Mesenchymal stem cell (in vitro differentiated cells and primary cell): Measurements from ENCODE around the gene TMC4.

Experiments
- DNase-seq: peaks from one replicate; pipeline ENCODE4 v3.0.0-alpha.2; 2013
- H2AFZ ChIP-seq: one replicate; pipeline ENCODE4 v1.6.1; 2013; ENCODE audit warnings: low read depth, mild to moderate bottlenecking, control low read depth, inconsistent platforms, low read length, moderate library complexity
- H2AK5ac ChIP-seq: 2 replicates; pipeline ENCODE4 v1.6.1; 2013; ENCODE audit warnings: low read length, moderate library complexity, mild to moderate bottlenecking, inconsistent platforms; ENCODE audit not compliant: severe bottlenecking
- H2BK120ac ChIP-seq: one replicate; pipeline ENCODE4 v1.6.1; 2013; ENCODE audit warnings: low read depth, mild to moderate bottlenecking, inconsistent platforms, low read length, moderate library complexity
- H2BK12ac ChIP-seq, 2 experiments: one replicate each; pipeline ENCODE4 v1.6.1; 2013; ENCODE audit warnings: inconsistent platforms in 2 of 2, low read length in 2 of 2, mild to moderate bottlenecking in 2 of 2, moderate library complexity in 2 of 2, control low read depth in 1 of 2
- H2BK15ac ChIP-seq: one replicate; pipeline ENCODE4 v1.6.1; 2013; ENCODE audit warnings: mild to moderate bottlenecking, low read depth, inconsistent platforms; ENCODE audit not compliant: poor library complexity, severe bottlenecking
- H2BK5ac ChIP-seq: 2 replicates; pipeline ENCODE4 v1.6.1; 2013; ENCODE audit warnings: low read depth, mild to moderate bottlenecking, low read length, control low read depth, inconsistent platforms; ENCODE audit not compliant: poor library complexity, severe bottlenecking
- H3K14ac ChIP-seq, 2 experiments: one replicate each; pipeline ENCODE4 v1.6.1; 2013; ENCODE audit warnings: inconsistent platforms in 2 of 2, low read length in 2 of 2, control low read depth in 1 of 2, mild to moderate bottlenecking in 1 of 2, moderate library complexity in 1 of 2
- H3K18ac ChIP-seq, 2 experiments: one replicate each; pipeline ENCODE4 v1.6.1; 2013; ENCODE audit warnings: inconsistent platforms in 2 of 2, low read length in 2 of 2, control low read depth in 1 of 2, low read depth in 1 of 2, mild to moderate bottlenecking in 1 of 2
- H3K23ac ChIP-seq, 2 experiments: one replicate each; pipeline ENCODE4 v1.6.1; 2013; ENCODE audit warnings: inconsistent platforms in 2 of 2, low read length in 2 of 2, mild to moderate bottlenecking in 2 of 2, moderate library complexity in 2 of 2, control low read depth in 1 of 2
- H3K27ac ChIP-seq: 2 replicates; pipeline ENCODE4 v1.5.1; 2013; ENCODE audit warnings: mild to moderate bottlenecking, moderate library complexity, low read length, control low read depth, inconsistent platforms; ENCODE audit not compliant: poor library complexity, severe bottlenecking
- H3K27me3 ChIP-seq, 2 experiments: 2 replicates each; pipeline versions ENCODE4 v1.6.1 to v1.7.0; 2013; ENCODE audit warnings: low read length in 2 of 2, mild to moderate bottlenecking in 2 of 2, moderate library complexity in 2 of 2, control low read depth in 1 of 2, inconsistent platforms in 1 of 2; ENCODE audit not compliant: control insufficient read depth in 1 of 2, insufficient read depth in 1 of 2
- H3K36me3 ChIP-seq, 2 experiments: 2 replicates each; pipeline versions ENCODE4 v1.6.1 to v1.7.0; 2013; ENCODE audit warnings: low read length in 2 of 2, control low read depth in 1 of 2, inconsistent platforms in 1 of 2, low read depth in 1 of 2, mild to moderate bottlenecking in 1 of 2; ENCODE audit not compliant: insufficient read depth in 2 of 2, control insufficient read depth in 1 of 2
- H3K4ac ChIP-seq, 2 experiments: one replicate each; pipeline ENCODE4 v1.6.1; 2013; ENCODE audit warnings: inconsistent platforms in 2 of 2, low read length in 2 of 2, mild to moderate bottlenecking in 2 of 2, moderate library complexity in 2 of 2, control low read depth in 1 of 2, low read depth in 1 of 2
- H3K4me1 ChIP-seq: 2 replicates; pipeline ENCODE4 v1.6.1; 2013; ENCODE audit warnings: low read depth, low read length, control low read depth; ENCODE audit not compliant: control insufficient read depth, insufficient read depth
- H3K4me2 ChIP-seq: 2 replicates; pipeline ENCODE4 v1.6.1; 2013; ENCODE audit warnings: low read length, mild to moderate bottlenecking, inconsistent platforms; ENCODE audit not compliant: poor library complexity, severe bottlenecking
- H3K4me3 ChIP-seq, 2 experiments: 2 replicates each; pipeline versions ENCODE4 v1.5.1 to v1.7.0; 2013; ENCODE audit warnings: low read length in 2 of 2, mild to moderate bottlenecking in 2 of 2, control low read depth in 1 of 2, low read depth in 1 of 2; ENCODE audit not compliant: insufficient read depth in 1 of 2
- H3K79me1 ChIP-seq: replicated peaks from 2 replicates; pipeline ENCODE4 v1.6.1; 2013; ENCODE audit warnings: mild to moderate bottlenecking, control low read depth, low read length, inconsistent platforms; ENCODE audit not compliant: poor library complexity, severe bottlenecking
- H3K9ac ChIP-seq: 2 replicates; pipeline ENCODE4 v1.7.0; 2013; ENCODE audit warnings: mild to moderate bottlenecking, low read length, moderate library complexity
- H3K9me3 ChIP-seq: 2 replicates; pipeline ENCODE4 v1.7.0; 2013; ENCODE audit warnings: mild to moderate bottlenecking, low read length; ENCODE audit not compliant: control insufficient read depth
- H4K8ac ChIP-seq: one replicate; pipeline ENCODE4 v1.6.1; 2013; ENCODE audit warnings: inconsistent platforms, mild to moderate bottlenecking, low read length, moderate library complexity
- H4K91ac ChIP-seq: one replicate; pipeline ENCODE4 v1.6.1; 2013; ENCODE audit warnings: mild to moderate bottlenecking, low read length, inconsistent platforms
- WGBS: methylation state at CpG from one replicate; pipeline ENCODE4 v1.1.7; 2013; ENCODE audit warnings: mixed read lengths; 5-methylcytosine and 5-hydroxymethylcytosine counted together

The TMC4 gene

GRCh38 chr19:54168174-54168917, 4.6 kb downstream of the TMC4 start:
- H3K9me3 ChIP-seq, result no peaks in the 10 kb centered on the region
- H3K27me3 ChIP-seq, result peaks cover 0 to 15% of the 10 kb centered on the region in 2 experiments
- no peak overlapping the region for H2BK5ac ChIP-seq
- no peak overlapping the region for H2AFZ ChIP-seq
- H3K79me1 ChIP-seq, result no peaks in the 10 kb centered on the region
- H4K8ac ChIP-seq, result peak overlapping the region; percentile 7
- H3K18ac ChIP-seq, result no peak overlapping the region
- no peak overlapping the region for H2BK12ac ChIP-seq
- H2AK5ac ChIP-seq, result no peak overlapping the region
- H3K9ac ChIP-seq, result no peak overlapping the region
- H3K14ac ChIP-seq, result peak overlapping the region in 1 of 2 experiments; percentile 77
- H2BK120ac ChIP-seq, result no peak overlapping the region
- 38% methylated on average over 23 of the region's 25 CpGs for WGBS
- no peak overlapping the region for H3K27ac ChIP-seq
- H2BK15ac ChIP-seq, result no peak overlapping the region
- peak overlapping the region in 1 of 2 experiments; percentile 19 for H3K4ac ChIP-seq
- DNase-seq, result peak; percentile 84
- H3K23ac ChIP-seq, result peak overlapping the region in 1 of 2 experiments; percentile 97
- H3K4me1 ChIP-seq, result peaks cover 20% of the 10 kb centered on the region
- no peaks in the 10 kb centered on the region for H3K36me3 ChIP-seq
- peak overlapping the region; percentile 10 for H3K4me2 ChIP-seq
- no peak overlapping the region for H4K91ac ChIP-seq
- H3K4me3 ChIP-seq, result no peak overlapping the region

GRCh38 chr19:54165222-54165621, 7.7 kb downstream of the TMC4 start:
- Histone ChIP-seq H3K18ac (no peak overlapping the region), H2BK5ac (no peak overlapping the region), H2BK120ac (no peak overlapping the region), H3K4ac (no peak overlapping the region), H3K4me3 (no peak overlapping the region), H2AFZ (no peak overlapping the region), H3K36me3 (no peaks in the 10 kb centered on the region), H3K79me1 (peaks cover 10% of the 10 kb centered on the region), H2AK5ac (no peak overlapping the region), H3K27ac (no peak overlapping the region), H3K27me3 (peaks cover 0 to 15% of the 10 kb centered on the region in 2 experiments), H4K8ac (no peak overlapping the region), H3K14ac (no peak overlapping the region), H3K9ac (no peak overlapping the region), H2BK15ac (no peak overlapping the region), H2BK12ac (no peak overlapping the region), H3K23ac (no peak overlapping the region), H4K91ac (no peak overlapping the region), H3K4me2 (no peak overlapping the region), H3K4me1 (peaks cover 19% of the 10 kb centered on the region), H3K9me3 (no peaks in the 10 kb centered on the region)
- WGBS, result 92% methylated on average over 25 of the region's 25 CpGs
- DNase-seq, result no peak

- H3K4ac ChIP-seq, result no peak overlapping the region
- H3K14ac ChIP-seq, result no peak overlapping the region
- H2BK12ac ChIP-seq, result no peak overlapping the region
- H3K4me2 ChIP-seq, result no peak overlapping the region
- no peaks in the 10 kb centered on the region for H3K9me3 ChIP-seq
- peak overlapping the region; percentile 44 for H4K91ac ChIP-seq
- peak overlapping the region in 1 of 2 experiments; percentile 56 for H3K18ac ChIP-seq
- H3K79me1 ChIP-seq, result peaks cover 10% of the 10 kb centered on the region
- peak; percentile 54 for DNase-seq
- no peak overlapping the region for H2BK120ac ChIP-seq
- no peak overlapping the region for H2BK15ac ChIP-seq
- no peak overlapping the region for H2AK5ac ChIP-seq
- H3K4me3 ChIP-seq, result peak overlapping the region in 1 of 2 experiments; percentile 53
- H4K8ac ChIP-seq, result no peak overlapping the region
- peaks cover 20% of the 10 kb centered on the region for H3K4me1 ChIP-seq
- H2AFZ ChIP-seq, result no peak overlapping the region
- H3K27me3 ChIP-seq, result peaks cover 0 to 15% of the 10 kb centered on the region in 2 experiments
- no peaks in the 10 kb centered on the region for H3K36me3 ChIP-seq
- no peak overlapping the region for H3K9ac ChIP-seq
- no peak overlapping the region for H3K23ac ChIP-seq
- H3K27ac ChIP-seq, result no peak overlapping the region
- 13% methylated on average over 35 of the region's 37 CpGs for WGBS
- no peak overlapping the region for H2BK5ac ChIP-seq
Observed at GRCh38 chr19:54164369-54165068, 8.4 kb downstream of the TMC4 start.

- Histone ChIP-seq H2BK5ac (no peak overlapping the region), H3K4me2 (no peak overlapping the region), H4K8ac (no peak overlapping the region), H3K27me3 (peaks cover 0 to 15% of the 10 kb centered on the region in 2 experiments), H3K4me3 (peak overlapping the region in 1 of 2 experiments; percentile 73), H3K14ac (no peak overlapping the region), H4K91ac (no peak overlapping the region), H3K9ac (no peak overlapping the region), H3K79me1 (peaks cover 21% of the 10 kb centered on the region), H3K23ac (no peak overlapping the region), H3K4me1 (peaks cover 25% of the 10 kb centered on the region), H3K4ac (no peak overlapping the region), H3K18ac (no peak overlapping the region), H3K27ac (no peak overlapping the region), H2AFZ (no peak overlapping the region), H2BK15ac (no peak overlapping the region), H2BK120ac (no peak overlapping the region), H3K9me3 (no peaks in the 10 kb centered on the region), H2BK12ac (no peak overlapping the region), H3K36me3 (peaks cover 4 to 5% of the 10 kb centered on the region in 2 experiments), H2AK5ac (no peak overlapping the region)
- DNase-seq, result no peak
- 82% methylated on average over 14 of the region's 14 CpGs for WGBS
Observed at GRCh38 chr19:54162884-54163283, 10.1 kb downstream of the TMC4 start.
